ENCODE results near the gene NTMT1.
A peak's percentile ranks its signal among the peaks of the same experiment; 100 is the strongest.

The NTMT1 gene

DNA sequence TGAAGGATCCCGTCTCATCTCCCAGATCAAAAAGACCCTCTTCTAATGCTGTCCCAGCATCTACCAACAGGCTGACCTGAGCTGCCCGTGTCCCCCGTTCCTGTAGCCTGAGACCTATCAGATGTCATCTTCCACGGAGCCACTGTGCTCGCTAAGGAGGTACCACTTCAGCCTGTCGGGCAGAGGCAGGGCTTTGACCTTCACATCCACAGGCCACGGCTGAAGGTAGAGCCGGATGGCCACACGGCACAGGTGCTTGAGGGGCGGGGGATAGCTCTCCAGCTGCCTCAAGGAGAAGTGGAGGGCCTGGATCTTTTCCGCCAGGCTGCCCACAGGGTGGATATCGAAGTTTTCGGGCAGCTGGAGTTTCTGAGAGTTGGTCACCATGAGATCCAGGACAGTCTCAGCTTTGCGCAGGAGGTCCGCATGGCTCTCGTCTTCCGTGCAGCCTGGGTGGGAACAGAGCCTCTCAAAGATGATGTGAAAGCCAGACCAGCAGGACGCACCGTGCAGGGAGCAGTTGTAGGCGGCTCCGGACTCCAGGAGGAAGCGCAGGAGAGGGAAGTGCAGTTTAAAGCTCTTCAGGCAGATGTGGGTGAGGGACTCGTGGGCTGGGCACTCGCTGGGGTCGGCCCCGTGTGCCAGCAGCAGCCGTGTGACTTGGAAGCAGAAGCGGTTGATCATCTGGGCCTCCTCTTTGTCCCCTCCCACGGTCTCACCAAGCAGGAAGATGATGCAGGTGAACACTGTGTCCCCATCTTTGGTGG is 11.9 kb downstream of the NTMT1 start:
- Histone ChIP-seq H3K9me2 (replicated peaks; ENCODE audit: low read depth, low read length) (no peaks in the 10 kb centered on the region), H3K79me2 (ENCODE audit: insufficient read depth, low read length) (peaks cover 22% of the 10 kb centered on the region; the same call in 1 of the 2 replicates), H2AFZ (ENCODE audit: low read length) (no peak overlapping the region), H3F3A (ENCODE audit: low read depth) (no peaks in the 10 kb centered on the region), H3K27me3 (ENCODE audit: insufficient read depth, low read length, poor library complexity, severe bottlenecking) (no peaks in the 10 kb centered on the region), H3K4me3 (ENCODE audit: low read length, poor library complexity, severe bottlenecking) (no peak overlapping the region), H4K20me1 (ENCODE audit: insufficient read depth, low read length, poor library complexity, severe bottlenecking) (peaks cover 6% of the 10 kb centered on the region), H3K36me3 (ENCODE audit: insufficient read depth, low read length) (peaks cover 13% of the 10 kb centered on the region; the same call in 1 of the 2 replicates), H3K4me1 (ENCODE audit: insufficient read depth, low read length, poor library complexity, severe bottlenecking) (no peaks in the 10 kb centered on the region), H3K9ac (ENCODE audit: low read depth, low read length, poor library complexity, severe bottlenecking) (no peak overlapping the region), H3K9me3 (ENCODE audit: insufficient read depth, low read depth, low read length) (no peaks in the 10 kb centered on the region), H3K4me2 (ENCODE audit: low read depth, low read length, poor library complexity, severe bottlenecking) (no peak overlapping the region)
- TF ChIP-seq EZH2phosphoT487 (IDR thresholded peaks at IDR 0.05; ENCODE audit: borderline replicate concordance) (no peak), CTCF (conservative IDR thresholded peaks at IDR 0.05; ENCODE audit: low read length) (no peak)

DNA sequence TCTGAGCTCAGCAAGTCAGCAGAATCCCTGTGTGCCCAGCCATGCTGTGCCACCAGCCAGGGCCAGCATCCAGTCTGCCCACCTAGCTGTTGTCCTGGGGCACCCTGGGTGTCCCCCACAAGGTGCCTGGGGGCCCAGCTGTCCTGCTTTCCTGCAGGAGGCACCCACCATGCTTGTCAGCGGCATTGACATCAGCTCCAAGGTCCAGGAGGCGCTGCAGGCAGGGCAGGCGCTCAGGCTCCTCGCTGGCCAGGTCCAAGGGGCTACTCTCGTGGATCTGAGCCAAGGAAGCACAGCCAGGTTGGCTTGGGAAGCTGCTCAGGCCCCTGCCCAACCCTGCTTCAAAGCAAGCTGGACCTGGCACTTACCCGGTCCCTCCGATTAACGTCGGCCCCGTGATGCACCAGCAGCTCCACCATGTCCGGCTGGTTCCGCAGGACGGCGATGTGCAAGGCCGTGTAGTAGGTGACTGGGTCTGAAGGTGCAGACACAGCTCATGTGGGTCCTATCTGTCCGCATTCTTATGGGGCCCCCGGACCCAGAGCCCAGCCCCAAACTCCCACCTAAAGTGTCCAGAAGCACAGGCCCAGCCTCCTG is 13.2 kb downstream of the NTMT1 start:
- H4K20me1 ChIP-seq (ENCODE audit: insufficient read depth, low read length, poor library complexity, severe bottlenecking): peaks cover 6% of the 10 kb centered on the region
- no peak overlapping the region for H3K4me3 ChIP-seq (ENCODE audit: low read length, poor library complexity, severe bottlenecking)
- no peaks in the 10 kb centered on the region for H3K9me3 ChIP-seq (ENCODE audit: insufficient read depth, low read depth, low read length)
- H3K36me3 ChIP-seq (ENCODE audit: insufficient read depth, low read length): peaks cover 13% of the 10 kb centered on the region; the same call in 1 of the 2 replicates
- H3K4me2 ChIP-seq (ENCODE audit: low read depth, low read length, poor library complexity, severe bottlenecking): no peak overlapping the region
- H3K79me2 ChIP-seq (ENCODE audit: insufficient read depth, low read length): peaks cover 18% of the 10 kb centered on the region; the same call in 1 of the 2 replicates
- no peaks in the 10 kb centered on the region for H3F3A ChIP-seq (ENCODE audit: low read depth)
- H3K9me2 ChIP-seq (replicated peaks; ENCODE audit: low read depth, low read length): no peaks in the 10 kb centered on the region
- no peaks in the 10 kb centered on the region for H3K4me1 ChIP-seq (ENCODE audit: insufficient read depth, low read length, poor library complexity, severe bottlenecking)
- H2AFZ ChIP-seq (ENCODE audit: low read length): no peak overlapping the region
- H3K9ac ChIP-seq (ENCODE audit: low read depth, low read length, poor library complexity, severe bottlenecking): no peak overlapping the region
- TF ChIP-seq EZH2phosphoT487 (IDR thresholded peaks at IDR 0.05; ENCODE audit: borderline replicate concordance) (no peak), CTCF (conservative IDR thresholded peaks at IDR 0.05; ENCODE audit: low read length) (no peak)
- no peaks in the 10 kb centered on the region for H3K27me3 ChIP-seq (ENCODE audit: insufficient read depth, low read length, poor library complexity, severe bottlenecking)

GRCh38 chr9:129639756-129640085 is 13.8 kb downstream of the NTMT1 start:
- H3F3A ChIP-seq (ENCODE audit: low read depth): no peaks in the 10 kb centered on the region
- H3K79me2 ChIP-seq (ENCODE audit: insufficient read depth, low read length): peaks cover 18% of the 10 kb centered on the region; the same call in 1 of the 2 replicates
- no peaks in the 10 kb centered on the region for H3K4me1 ChIP-seq (ENCODE audit: insufficient read depth, low read length, poor library complexity, severe bottlenecking)
- H4K20me1 ChIP-seq (ENCODE audit: insufficient read depth, low read length, poor library complexity, severe bottlenecking): peaks cover 6% of the 10 kb centered on the region
- TF ChIP-seq EZH2phosphoT487 (IDR thresholded peaks at IDR 0.05; ENCODE audit: borderline replicate concordance): no peak
- no peak for TF ChIP-seq CTCF (conservative IDR thresholded peaks at IDR 0.05; ENCODE audit: low read length)
- no peak overlapping the region for H3K9ac ChIP-seq (ENCODE audit: low read depth, low read length, poor library complexity, severe bottlenecking)
- H3K27me3 ChIP-seq (ENCODE audit: insufficient read depth, low read length, poor library complexity, severe bottlenecking): no peaks in the 10 kb centered on the region
- H2AFZ ChIP-seq (ENCODE audit: low read length): no peak overlapping the region
- peaks cover 10% of the 10 kb centered on the region; the same call in 1 of the 2 replicates for H3K36me3 ChIP-seq (ENCODE audit: insufficient read depth, low read length)
- H3K4me3 ChIP-seq (ENCODE audit: low read length, poor library complexity, severe bottlenecking): no peak overlapping the region
- peak overlapping the region; percentile 85 for H3K4me2 ChIP-seq (ENCODE audit: low read depth, low read length, poor library complexity, severe bottlenecking)
- no peaks in the 10 kb centered on the region for H3K9me2 ChIP-seq (replicated peaks; ENCODE audit: low read depth, low read length)
- no peaks in the 10 kb centered on the region for H3K9me3 ChIP-seq (ENCODE audit: insufficient read depth, low read depth, low read length)

All from Loucy (cell line).